ENCODE results near the gene SWAP70. TPM values are rescaled to one million over a fixed set of nuclear protein-coding genes. Genes with fewer than 3 reads are reported as not detected.

SWAP70 gene
- total and polyA plus RNA-seq, 4 donors = 15.8 to 69.0 (median 47.1) TPM

DNA sequence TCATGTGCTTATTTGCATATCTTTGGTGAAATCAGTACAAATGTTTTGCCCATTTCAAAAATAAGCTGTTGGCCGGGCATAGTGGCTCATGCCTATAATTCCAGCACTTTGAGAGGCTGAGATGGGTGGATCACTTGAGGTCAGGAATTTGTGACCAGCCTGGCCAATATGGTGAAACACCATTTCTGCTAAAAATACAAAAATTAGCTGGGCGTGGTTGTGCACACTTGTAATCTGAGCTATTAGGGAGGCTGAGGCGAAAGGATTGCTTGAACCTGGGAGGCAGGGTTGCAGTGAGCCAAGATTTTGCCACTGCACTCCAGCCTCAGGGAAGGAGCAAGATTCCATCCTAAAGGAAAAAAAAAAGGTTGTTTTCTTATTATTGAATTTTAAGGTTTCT is 136.0 kb downstream of the SWAP70 start:
- DNase-seq (no peak), ATAC-seq (ENCODE audit: low FRiP score) (no peak)
- Histone ChIP-seq H3K27ac (ENCODE audit: low read depth in 1 of 2, low read length in 2 of 2) (no peak overlapping the region), H3K4me3 (ENCODE audit: low read length in 2 of 2) (no peak overlapping the region), H3K9me3 (ENCODE audit: control insufficient read depth, low read length) (no peaks in the 10 kb centered on the region), H3K4me1 (ENCODE audit: control insufficient read depth in 1 of 2, insufficient read depth in 2 of 2, low read length in 2 of 2) (peaks cover 8 to 17% of the 10 kb centered on the region in 2 donors), H3K27me3 (ENCODE audit: control insufficient read depth in 1 of 2, insufficient read depth in 2 of 2, low read length in 1 of 2) (no peaks in the 10 kb centered on the region), H3K36me3 (ENCODE audit: control insufficient read depth in 1 of 2, insufficient read depth in 2 of 2, low read length in 1 of 2) (no peaks in the 10 kb centered on the region)
- WGBS, 2 donors = 6 to 10% methylated on average over 3 of the region's 3 CpGs
- intact Hi-C loops (cut with DNase I) = loop anchor here in 1 of 2 donors (5.0 kb wide), 1 partner anchor 38 kb away; no protein-coding TSS in a partner anchor

DNA sequence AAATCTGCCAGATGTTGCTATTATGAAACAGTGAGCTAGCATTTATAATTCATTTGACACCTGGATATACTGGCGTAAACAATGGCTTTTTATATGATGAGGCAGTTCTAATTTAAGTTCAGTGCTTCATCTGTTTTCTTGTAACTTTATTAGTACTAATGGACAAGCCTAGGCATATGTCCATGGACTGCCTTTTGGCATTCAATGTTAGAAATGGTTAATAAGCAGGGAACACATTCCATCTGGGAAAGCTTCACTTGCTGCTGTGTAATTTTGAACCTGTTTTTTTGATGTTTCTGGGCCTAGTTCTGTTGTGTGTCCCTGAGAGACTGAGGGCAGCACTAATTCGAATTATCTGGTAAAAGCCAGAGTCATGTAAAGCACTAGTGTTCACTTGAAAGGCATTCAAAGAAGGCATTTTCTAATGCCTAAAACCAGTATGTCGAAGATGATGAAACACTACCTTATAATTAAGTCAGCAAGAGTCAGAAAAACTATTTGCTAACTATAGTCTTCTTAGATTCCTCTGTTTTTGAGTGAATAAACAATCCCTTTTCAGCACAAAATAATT is 138.5 kb downstream of the SWAP70 start:
- intact Hi-C loops (cut with DNase I) = no loop called here
- peak overlapping the region in 1 of 2 donors; percentile 67 for H3K27ac ChIP-seq (ENCODE audit: low read depth in 1 of 2, low read length in 2 of 2)
- WGBS, 2 donors = 18 to 21% methylated on average over 3 of the region's 3 CpGs

More for the DNA sequence above, 138.5 kb downstream of the SWAP70 start:
- Histone ChIP-seq H3K36me3 (ENCODE audit: control insufficient read depth in 1 of 2, insufficient read depth in 2 of 2, low read length in 1 of 2) (no peaks in the 10 kb centered on the region), H3K4me1 (ENCODE audit: control insufficient read depth in 1 of 2, insufficient read depth in 2 of 2, low read length in 2 of 2) (peaks cover 4 to 12% of the 10 kb centered on the region in 2 donors), H3K27me3 (ENCODE audit: control insufficient read depth in 1 of 2, insufficient read depth in 2 of 2, low read length in 1 of 2) (no peaks in the 10 kb centered on the region), H3K9me3 (ENCODE audit: control insufficient read depth, low read length) (no peaks in the 10 kb centered on the region), H3K4me3 (ENCODE audit: low read length in 2 of 2) (no peak overlapping the region)
- ATAC-seq (ENCODE audit: low FRiP score) (no peak), DNase-seq (no peak)

Other genes starting within 250 kb of the SWAP70 start
- gene ZNF143, start 203.1 kb upstream of the SWAP70 start, total RNA-seq = 10 to 100 TPM; 40.1 to 42.0 TPM
- gene ZNF143, start 203.1 kb upstream of the SWAP70 start, polyA plus RNA-seq = 10 to 100 TPM; 12.9 to 13.8 TPM
- gene WEE1, start 90.4 kb upstream of the SWAP70 start, total RNA-seq = 10 to 100 TPM; 19.5 to 41.3 TPM
- 10 to 100 TPM in 1 of 2 donors, 1 to 10 TPM in 1; 9.3 to 28.9 TPM for gene WEE1, start 90.4 kb upstream of the SWAP70 start, polyA plus RNA-seq